K562 (cell line): ENCODE data around the gene PARP9. TPM values are rescaled to one million over a fixed set of nuclear protein-coding genes. Genes with fewer than 3 reads are reported as not detected.
A peak's percentile ranks its signal among the peaks of the same experiment; 100 is the strongest.

Experiments
- ATAC-seq: fragments of 200-7000 bp; cut with Tn5 transposase; 3 replicates; pipeline ENCODE4 v1.9.1; 2020; ENCODE audit warnings: moderate library complexity
- BruUV-seq: library from RNA; stranded (reverse); fragments of 400-500 nt; replicated peaks from 2 replicates; lab custom pipeline; 2021; lab: Mats Ljungman, UMichigan
- CTCF ChIA-PET: fragments of 300-600 bp; formaldehyde crosslinking; extraction: SDS; loops from one replicate; lab custom pipeline; 2021; ENCODE audit warnings: low intra/inter-chr PET ratio; lab: Yijun Ruan, JAX
- POLR2A ChIA-PET: fragments of 300-600, 350-650 bp; sonication (Branson Sonifier 250); formaldehyde crosslinking; extraction: SDS; loops from one replicate; lab custom pipeline; 2021; ENCODE audit warnings: antibody characterized with exemption, inconsistent platforms; lab: Yijun Ruan, JAX
- DNase-seq, 4 experiments: peaks; one replicate each; pipeline versions ENCODE4 v3.0.0 to v3.0.0-alpha.2; 2011 to 2018; ENCODE audit warnings: low spot score in 3 of 4, mixed read lengths in 3 of 4; ENCODE audit errors: extremely low read depth in 1 of 4
- FAIRE-seq: peaks from 2 replicates; lab custom pipeline; 2011; peaks lifted over from hg19 to GRCh38; lab: Jason Lieb, UNC
- H2AFZ ChIP-seq: 2 replicates; pipeline ENCODE4 v1.6.0; 2011; ENCODE audit warnings: low read depth, low read length, control low read depth, inconsistent platforms
- H3K27ac ChIP-seq: fragments of 200-600 bp; 3 replicates; pipeline ENCODE4 v1.8.0; 2011; ENCODE audit warnings: low read depth, mild to moderate bottlenecking, control low read depth, inconsistent platforms, low read length, moderate library complexity, mixed read lengths; ENCODE audit errors: extremely low read depth
- H3K27me3 ChIP-seq, 2 experiments: fragments of 300-600 bp in 1 of 2; 2 replicates in 1 of 2; 3 replicates in 1 of 2; pipeline versions ENCODE4 v1.6.0 to v1.8.0; 2011; ENCODE audit warnings: inconsistent platforms in 2 of 2, low read length in 2 of 2, mild to moderate bottlenecking in 1 of 2, mixed read lengths in 1 of 2, moderate library complexity in 1 of 2; ENCODE audit not compliant: control insufficient read depth in 2 of 2, insufficient read depth in 2 of 2
- H3K36me3 ChIP-seq: fragments of 300-600 bp; 3 replicates; pipeline ENCODE4 v1.8.0; 2011; ENCODE audit warnings: mild to moderate bottlenecking, low read length, inconsistent platforms; ENCODE audit not compliant: control insufficient read depth, insufficient read depth
- H3K4me1 ChIP-seq, 2 experiments: fragments of 200-600 bp in 1 of 2; replicated peaks in 1 of 2; 2 replicates in 1 of 2; 3 replicates in 1 of 2; pipeline versions ENCODE4 v1.5.1 to v1.8.0; 2011; ENCODE audit warnings: inconsistent platforms in 2 of 2, low read length in 2 of 2, mild to moderate bottlenecking in 1 of 2, mixed read lengths in 1 of 2, moderate library complexity in 1 of 2; ENCODE audit not compliant: control insufficient read depth in 2 of 2, insufficient read depth in 2 of 2
- H3K4me2 ChIP-seq: 2 replicates; pipeline ENCODE4 v1.6.1; 2011; ENCODE audit warnings: low read length, control low read depth, inconsistent platforms, mixed read lengths; ENCODE audit not compliant: insufficient read depth
- H3K4me3 ChIP-seq: fragments of 200-600 bp; sonication (generic), shearing (Covaris generic); 2 replicates; pipeline ENCODE4 v1.5.1; 2016; ENCODE audit warnings: control low read depth, inconsistent platforms
- H3K79me2 ChIP-seq: fragments of 200-600 bp; 3 replicates; pipeline ENCODE4 v1.8.0; 2011; ENCODE audit warnings: low read length, inconsistent platforms; ENCODE audit not compliant: control insufficient read depth, insufficient read depth
- H3K9ac ChIP-seq, 2 experiments: 2 replicates each; pipeline versions ENCODE4 v1.6.0 to v1.6.1; 2011; ENCODE audit warnings: low read depth in 2 of 2, low read length in 2 of 2, control low read depth in 1 of 2, inconsistent platforms in 1 of 2, mild to moderate bottlenecking in 1 of 2, mixed read lengths in 1 of 2; ENCODE audit not compliant: insufficient read depth in 1 of 2
- H3K9me1 ChIP-seq: one replicate; pipeline ENCODE4 v1.6.0; 2011; ENCODE audit warnings: inconsistent platforms, mild to moderate bottlenecking, low read length, moderate library complexity; ENCODE audit not compliant: control insufficient read depth, insufficient read depth
- H3K9me3 ChIP-seq: replicated peaks from 2 replicates; pipeline ENCODE4 v1.5.1; 2011; ENCODE audit warnings: low read depth, low read length, inconsistent platforms; ENCODE audit not compliant: control insufficient read depth, insufficient read depth
- H4K20me1 ChIP-seq: replicated peaks from 2 replicates; pipeline ENCODE4 v1.6.1; 2011; ENCODE audit warnings: low read length, inconsistent platforms, mixed read lengths; ENCODE audit not compliant: control insufficient read depth, insufficient read depth
- BACH1 ChIP-seq: fragments of 200-800 bp; sonication (Bioruptor generic); IDR thresholded peaks from 2 replicates; pipeline ENCODE4 v1.6.1; 2016; ENCODE audit warnings: missing genetic modification characterization, missing compliant biosample characterization
- CEBPB ChIP-seq: fragments of 450-650 bp; IDR thresholded peaks from 2 replicates; pipeline ENCODE4 v1.6.1; 2016; ENCODE audit warnings: missing genetic modification characterization, missing compliant biosample characterization
- CREB3 ChIP-seq: fragments of 450-650 bp; conservative IDR thresholded peaks from 2 replicates; pipeline ENCODE4 v1.6.1; 2016; ENCODE audit warnings: missing genetic modification characterization, low read depth, mild to moderate bottlenecking, missing compliant biosample characterization, moderate library complexity
- NR4A1 ChIP-seq, 2 experiments: fragments of 250-450 bp in 1 of 2; fragments of 450-650 bp in 1 of 2; sonication (Bioruptor Pico) in 1 of 2; IDR thresholded peaks; 2 replicates each; pipeline versions ENCODE4 v1.4.0 to v1.6.1; 2016 to 2020; ENCODE audit warnings: mild to moderate bottlenecking in 2 of 2, missing compliant biosample characterization in 1 of 2, missing genetic modification characterization in 1 of 2, moderate library complexity in 1 of 2
- ZBTB12 ChIP-seq: fragments of 250-450 bp; sonication (Bioruptor Pico); IDR thresholded peaks from 2 replicates; pipeline ENCODE4 v1.4.0; 2020
- WGBS: fragments of 100-300 bp; shearing (Covaris generic); methylation state at CpG from one replicate; pipeline ENCODE4 v1.1.6; 2016; ENCODE audit warnings: low coverage, mixed read lengths; ENCODE audit not compliant: insufficient coverage; ENCODE audit errors: missing lambda C conversion rate; 5-methylcytosine and 5-hydroxymethylcytosine counted together
- in situ Hi-C: fragments of 300-500 bp; cut with MboI; formaldehyde crosslinking; loops from 4 replicates; pipeline ENCODE4 v1.15.0; 2018; ENCODE audit warnings: inconsistent platforms, mixed read lengths
- intact Hi-C: fragments of 100-400 bp; cut with micrococcal nuclease; formaldehyde crosslinking; loops from 2 replicates; pipeline ENCODE4 v1.14.2; 2022
- polyA plus RNA-seq, 8 experiments: library from polyadenylated mRNA; depleted of rRNA in 4 of 8; stranded (reverse) in 5 of 8; unstranded in 3 of 8; fragments of >200 nt; fragmentation: Nextera tagmentation in 2 of 8; fragmentation: Illumina TruSeq in 1 of 8; extraction: Ambion mirVana in 2 of 8; extraction: Trizol in 1 of 8; gene quantifications; 2 replicates each; pipeline versions ENCODE4 v1.2.1 to v1.2.3, GENCODE V29; 2011 to 2014; ENCODE audit warnings: inconsistent platforms in 1 of 8, missing spikeins in 1 of 8
- total RNA-seq, 7 experiments: library from RNA; depleted of rRNA in 6 of 7; stranded (reverse); fragments of >200 nt in 6 of 7; fragmentation: Illumina TruSeq in 2 of 7; extraction: Trizol in 2 of 7; gene quantifications; 2 replicates each; pipeline versions ENCODE4 v1.2.1 to v1.2.3, GENCODE V29; 2011 to 2021; ENCODE audit warnings: low replicate concordance in 1 of 7

Gene PARP9
- total and polyA plus RNA-seq, 9 of the 15 experiments (the other 6 are each of a cell fraction or from before 2014, with no cell fraction given), result 2.1 to 4.8 (median 3.4) TPM

- Histone ChIP-seq H3K27me3 (no peaks in the 10 kb centered on the region), H3K36me3 (no peaks in the 10 kb centered on the region), H4K20me1 (no peaks in the 10 kb centered on the region), H2AFZ (peak overlapping the region; percentile 66), H3K4me3 (no peak overlapping the region), H3K9ac (no peak overlapping the region), H3K4me2 (no peak overlapping the region), H3K79me2 (no peaks in the 10 kb centered on the region), H3K9me1 (no peaks in the 10 kb centered on the region), H3K27ac (no peak overlapping the region), H3K4me1 (no peaks in the 10 kb centered on the region), H3K9me3 (no peaks in the 10 kb centered on the region)
- no peak for FAIRE-seq
- BruUV-seq, result no TSS peak
- ChIA-PET POLR2A (interaction anchor here (0.6 kb wide), 1 partner anchor 101 kb away, joined by 3 read pairs; no protein-coding TSS in a partner anchor), CTCF (no interaction called here)
- intact Hi-C loops, result no loop called here
- no peak for DNase-seq
- peak; percentile 80 for TF ChIP-seq CREB3 (tag)
- TF ChIP-seq BACH1 (tag), result no peak
- TF ChIP-seq NR4A1 (CRISPR knock-in tag; IDR thresholded peaks at IDR 0.05), result no peak
- 0 out of 2 replicates have a peak, but pooled peaks have one; percentile 32 for TF ChIP-seq NR4A1 (tag; IDR thresholded peaks at IDR 0.05)
- in situ Hi-C loops, result no loop called here
- no peak for ATAC-seq
- WGBS, result 14% methylated on average over 3 of the region's 3 CpGs
Observed at GRCh38 chr3:122598151-122598550, 34.1 kb upstream of the PARP9 start.

GRCh38 chr3:122594025-122594424, 29.9 kb upstream of the PARP9 start:
- H3K36me3 ChIP-seq, result no peaks in the 10 kb centered on the region
- no peak for DNase-seq
- H3K27me3 ChIP-seq, result no peaks in the 10 kb centered on the region
- POLR2A ChIA-PET, result interaction anchor here (0.7 to 1.4 kb wide), 2 partner anchors 85 to 139 kb away, joined by 3 read pairs; no protein-coding TSS in a partner anchor
- no peak overlapping the region for H3K4me3 ChIP-seq
- no peak for FAIRE-seq
- no peaks in the 10 kb centered on the region for H3K4me1 ChIP-seq
- no peak overlapping the region for H2AFZ ChIP-seq
- ATAC-seq, result no peak
- no peaks in the 10 kb centered on the region for H3K9me1 ChIP-seq
- intact Hi-C loops (no loop called here), in situ Hi-C loops (no loop called here)
- no peak for TF ChIP-seq ZBTB12 (CRISPR knock-in tag)
- peak; percentile 33; the same call in 1 of the 2 replicates for TF ChIP-seq CEBPB (tag)
- no peaks in the 10 kb centered on the region for H3K9me3 ChIP-seq
- H4K20me1 ChIP-seq, result no peaks in the 10 kb centered on the region
- H3K79me2 ChIP-seq, result no peaks in the 10 kb centered on the region
- CTCF ChIA-PET, result no interaction called here
- no peak overlapping the region for H3K4me2 ChIP-seq
- H3K9ac ChIP-seq, result no peak overlapping the region
- no peak overlapping the region for H3K27ac ChIP-seq
- BruUV-seq, result no TSS peak
